ENCODE results near the gene AKAP8. TPM values are rescaled to one million over a fixed set of nuclear protein-coding genes. Genes with fewer than 3 reads are reported as not detected.
A peak's percentile ranks its signal among the peaks of the same experiment; 100 is the strongest.
"Not testable (repeated sequence)": the region's sequence is repeated elsewhere in the genome, so short reads cannot be mapped to it uniquely, and the experiment has no call there.

AKAP8 gene
- total RNA-seq, 1 donor from 2014 or later = 37.0 TPM

DNA sequence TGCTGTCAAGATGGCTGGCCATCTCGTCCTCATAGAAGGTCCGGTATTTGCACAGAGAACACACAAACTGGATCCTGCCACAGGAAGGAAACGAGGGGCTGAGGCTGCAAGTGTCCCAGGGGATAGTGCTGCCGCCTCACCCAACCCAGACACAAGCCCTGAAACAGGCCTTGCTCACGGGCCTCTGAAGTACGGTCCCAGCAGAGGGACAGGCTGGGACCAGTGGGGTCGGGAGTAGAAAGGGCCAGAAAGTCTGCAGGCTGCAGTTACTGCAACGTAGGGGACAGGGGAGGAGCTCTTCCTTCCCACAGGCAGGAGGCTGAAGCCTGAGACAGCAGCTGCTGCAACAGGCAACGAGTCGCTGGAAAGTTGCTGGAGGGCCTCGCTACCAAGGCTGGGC is 18.2 kb upstream of the AKAP8 start:
- DNase-seq (ENCODE audit: extremely low spot score, unreplicated experiment) = no peak
- TF ChIP-seq, protein P1, sequence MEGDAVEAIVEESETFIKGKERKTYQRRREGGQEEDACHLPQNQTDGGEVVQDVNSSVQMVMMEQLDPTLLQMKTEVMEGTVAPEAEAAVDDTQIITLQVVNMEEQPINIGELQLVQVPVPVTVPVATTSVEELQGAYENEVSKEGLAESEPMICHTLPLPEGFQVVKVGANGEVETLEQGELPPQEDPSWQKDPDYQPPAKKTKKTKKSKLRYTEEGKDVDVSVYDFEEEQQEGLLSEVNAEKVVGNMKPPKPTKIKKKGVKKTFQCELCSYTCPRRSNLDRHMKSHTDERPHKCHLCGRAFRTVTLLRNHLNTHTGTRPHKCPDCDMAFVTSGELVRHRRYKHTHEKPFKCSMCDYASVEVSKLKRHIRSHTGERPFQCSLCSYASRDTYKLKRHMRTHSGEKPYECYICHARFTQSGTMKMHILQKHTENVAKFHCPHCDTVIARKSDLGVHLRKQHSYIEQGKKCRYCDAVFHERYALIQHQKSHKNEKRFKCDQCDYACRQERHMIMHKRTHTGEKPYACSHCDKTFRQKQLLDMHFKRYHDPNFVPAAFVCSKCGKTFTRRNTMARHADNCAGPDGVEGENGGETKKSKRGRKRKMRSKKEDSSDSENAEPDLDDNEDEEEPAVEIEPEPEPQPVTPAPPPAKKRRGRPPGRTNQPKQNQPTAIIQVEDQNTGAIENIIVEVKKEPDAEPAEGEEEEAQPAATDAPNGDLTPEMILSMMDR (conservative IDR thresholded peaks at IDR 0.05) = no peak
- Mint-ChIP-seq H3K27ac (no peak overlapping the region), H3K36me3 (peaks cover 30% of the 10 kb centered on the region), H3K4me1 (ENCODE audit: unreplicated experiment) (no peaks in the 10 kb centered on the region), H3K9me3 (no peaks in the 10 kb centered on the region), H3K4me3 (no peak overlapping the region), H3K27me3 (no peaks in the 10 kb centered on the region)

DNA sequence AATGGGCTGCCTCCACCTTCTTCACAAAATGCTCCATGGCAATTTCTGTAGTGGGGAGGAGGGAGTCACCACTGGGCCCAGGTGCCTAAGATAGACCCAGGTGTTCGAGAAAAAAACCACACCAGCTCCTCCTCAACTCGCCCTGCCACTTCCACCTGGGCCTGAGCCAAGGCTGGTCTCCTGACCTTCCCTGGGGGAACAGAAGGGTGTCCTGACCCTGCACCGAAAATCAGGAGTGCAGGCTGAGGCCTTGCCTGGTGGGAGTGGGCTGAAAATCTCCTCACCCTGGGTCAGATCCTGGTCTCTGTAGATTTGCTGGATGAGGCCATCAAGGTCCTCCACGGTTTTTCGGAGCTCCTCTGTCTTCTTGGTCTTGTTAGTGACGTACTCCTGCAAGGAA is 17.6 kb upstream of the AKAP8 start:
- TF ChIP-seq, protein P1 (conservative IDR thresholded peaks at IDR 0.05) = no peak
- DNase-seq (ENCODE audit: extremely low spot score, unreplicated experiment) = no peak
- Mint-ChIP-seq H3K9me3 (no peaks in the 10 kb centered on the region), H3K4me1 (ENCODE audit: unreplicated experiment) (no peaks in the 10 kb centered on the region), H3K36me3 (peaks cover 31% of the 10 kb centered on the region), H3K4me3 (no peak overlapping the region), H3K27me3 (no peaks in the 10 kb centered on the region), H3K27ac (no peak overlapping the region)

DNA sequence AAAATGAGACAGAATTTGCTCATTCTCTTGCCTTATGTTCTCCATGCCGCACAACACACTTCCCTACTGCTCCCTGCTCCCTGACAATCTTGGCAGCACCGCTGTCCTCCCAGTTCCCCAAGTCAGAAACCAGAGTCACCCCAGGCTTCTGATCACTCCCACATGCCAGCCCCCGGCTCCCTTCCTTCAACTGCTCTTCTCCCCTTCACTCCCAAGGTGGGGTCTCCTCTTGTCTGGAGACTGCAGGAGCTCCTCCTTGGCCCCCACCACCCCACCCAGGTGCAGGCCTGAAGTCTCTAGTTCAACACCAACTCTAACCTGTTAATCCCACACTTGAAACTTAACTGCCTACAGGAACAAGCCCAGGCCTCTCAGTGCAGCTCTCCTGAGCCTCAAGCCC is 16.8 kb upstream of the AKAP8 start:
- Mint-ChIP-seq H3K4me3 (no peak overlapping the region), H3K9me3 (no peaks in the 10 kb centered on the region), H3K27me3 (no peaks in the 10 kb centered on the region), H3K4me1 (ENCODE audit: unreplicated experiment) (no peaks in the 10 kb centered on the region), H3K27ac (no peak overlapping the region), H3K36me3 (peaks cover 31% of the 10 kb centered on the region)
- DNase-seq (ENCODE audit: extremely low spot score, unreplicated experiment) = no peak
- TF ChIP-seq, protein P1 (conservative IDR thresholded peaks at IDR 0.05) = no peak

DNA sequence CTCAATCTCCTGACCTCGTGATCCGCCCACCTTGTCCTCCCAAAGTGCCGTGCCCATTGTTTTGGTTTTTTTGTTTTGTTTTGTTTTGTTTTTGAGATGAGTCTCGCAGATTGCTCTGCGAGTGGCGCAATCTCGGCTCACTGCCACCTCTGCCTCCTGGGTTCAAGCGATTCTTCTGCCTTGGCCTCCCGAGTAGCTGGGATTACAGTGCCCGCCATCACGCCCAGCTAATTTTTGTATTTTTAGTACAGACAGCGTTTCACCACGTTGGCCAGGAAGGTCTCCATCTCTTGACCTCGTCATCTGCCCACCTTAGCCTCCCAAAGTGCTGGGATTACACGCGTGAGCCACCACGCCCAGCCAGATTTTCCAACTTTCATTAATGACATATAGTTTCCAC is 15.7 kb upstream of the AKAP8 start:
- not testable (repeated sequence) for H3K9me3 Mint-ChIP-seq; H3K4me3 Mint-ChIP-seq; H3K27me3 Mint-ChIP-seq; H3K27ac Mint-ChIP-seq; H3K4me1 Mint-ChIP-seq (ENCODE audit: unreplicated experiment); DNase-seq (ENCODE audit: extremely low spot score, unreplicated experiment)
- peaks cover 38% of the 10 kb centered on the region for H3K36me3 Mint-ChIP-seq

DNA sequence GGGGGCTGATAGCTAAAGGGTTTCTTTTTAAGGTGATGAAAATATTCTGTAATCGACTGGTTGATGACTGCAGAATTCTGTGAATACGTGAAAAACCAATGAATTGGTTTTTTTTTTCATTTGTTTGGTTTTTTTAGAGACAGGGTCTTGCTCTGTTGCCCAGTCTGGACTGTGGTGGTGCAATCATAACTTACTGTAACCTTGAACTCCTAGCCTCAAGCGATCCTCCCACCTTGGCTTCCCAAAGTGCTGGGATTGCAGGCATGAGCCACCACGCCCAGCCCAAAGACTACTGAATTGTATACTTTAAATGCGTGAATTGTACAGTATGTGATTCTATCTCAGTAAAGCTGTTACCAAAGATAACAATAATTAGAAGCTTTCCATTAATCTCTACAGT is 14.8 kb upstream of the AKAP8 start:
- H3K27ac Mint-ChIP-seq = peak overlapping the region; percentile 1

DNA sequence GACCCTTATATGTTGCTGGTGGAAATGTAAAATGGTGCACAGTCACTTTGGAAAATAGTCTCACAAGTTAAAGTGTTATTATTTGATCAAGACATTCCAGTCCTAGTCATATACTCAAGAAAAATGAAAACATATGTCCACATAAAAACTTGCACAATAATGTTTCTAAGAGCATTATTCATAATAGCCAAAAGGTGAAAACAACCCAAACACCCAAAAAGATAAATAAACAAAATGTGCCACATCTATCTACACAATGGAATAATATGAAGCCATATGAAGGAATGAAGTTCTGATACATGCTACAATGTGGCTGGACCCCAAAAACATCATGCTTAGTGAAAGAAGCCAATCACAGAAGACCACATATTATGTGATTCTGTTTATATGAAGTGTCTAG is 14.4 kb upstream of the AKAP8 start:
- TF ChIP-seq, protein P1 (conservative IDR thresholded peaks at IDR 0.05) = no peak
- H3K27me3 Mint-ChIP-seq = no peaks in the 10 kb centered on the region
- no peaks in the 10 kb centered on the region for H3K9me3 Mint-ChIP-seq
- peaks cover 44% of the 10 kb centered on the region for H3K36me3 Mint-ChIP-seq
- H3K27ac Mint-ChIP-seq = peak overlapping the region; percentile 1
- no peaks in the 10 kb centered on the region for H3K4me1 Mint-ChIP-seq (ENCODE audit: unreplicated experiment)
- no peak overlapping the region for H3K4me3 Mint-ChIP-seq
- no peak for DNase-seq (ENCODE audit: extremely low spot score, unreplicated experiment)

More for the DNA sequence above, 14.8 kb upstream of the AKAP8 start:
- TF ChIP-seq, protein P1 (conservative IDR thresholded peaks at IDR 0.05) = no peak
- Mint-ChIP-seq H3K36me3 (peaks cover 39% of the 10 kb centered on the region), H3K4me3 (no peak overlapping the region), H3K9me3 (no peaks in the 10 kb centered on the region), H3K4me1 (ENCODE audit: unreplicated experiment) (no peaks in the 10 kb centered on the region), H3K27me3 (no peaks in the 10 kb centered on the region)
- DNase-seq (ENCODE audit: extremely low spot score, unreplicated experiment) = no peak
